Upper lobe of right lung (tissue), 1 donor: ENCODE data around the gene DEF6. TPM values are rescaled to one million over a fixed set of nuclear protein-coding genes. Genes with fewer than 3 reads are reported as not detected.
A peak's percentile ranks its signal among the peaks of the same experiment; 100 is the strongest.

Experiments used
- ATAC-seq: fragments of 200-7000 bp; cut with Tn5 transposase; one replicate; pipeline ENCODE4 v1.9.1; 2020; ENCODE audit warnings: mild to moderate bottlenecking, moderate library complexity
- DNase-seq: peaks from one replicate; pipeline ENCODE4 v3.0.0-alpha.2; 2020
- H3K27ac ChIP-seq: fragments of 200-600 bp; one replicate; pipeline ENCODE4 v1.8.0; 2022
- H3K27me3 ChIP-seq: fragments of 200-600 bp; one replicate; pipeline ENCODE4 v1.8.0; 2022; ENCODE audit warnings: mild to moderate bottlenecking
- H3K36me3 ChIP-seq: fragments of 200-600 bp; one replicate; pipeline ENCODE4 v1.8.0; 2022
- H3K4me1 ChIP-seq: fragments of 200-600 bp; one replicate; pipeline ENCODE4 v1.8.0; 2022
- H3K4me3 ChIP-seq: fragments of 200-600 bp; one replicate; pipeline ENCODE4 v1.8.0; 2022; ENCODE audit warnings: mild to moderate bottlenecking
- H3K9me3 ChIP-seq: fragments of 200-600 bp; one replicate; pipeline ENCODE4 v1.8.0; 2022
- CTCF ChIP-seq: fragments of 200-600 bp; IDR thresholded peaks from one replicate; pipeline ENCODE4 v1.8.0; 2022; ENCODE audit warnings: antibody characterized with exemption
- intact Hi-C: fragments of 100-400 bp; cut with DNase I; formaldehyde crosslinking; loops from one replicate; pipeline ENCODE4 v1.11.0; 2022
- total RNA-seq: library from RNA; stranded (reverse); fragmentation: NEBNext Ultra II Directional; extraction: Animal tissue kit (Norgen Biotek cat#: 25700); gene quantifications from one replicate; pipeline ENCODE4 v1.2.1, GENCODE V29; 2021
- donor health status: DM: no; HTN: yes; CAD: no; lungs with severe emphysema.

The DEF6 gene
- total RNA-seq, 1 donor from 2014 or later = 17.4 TPM

DNA sequence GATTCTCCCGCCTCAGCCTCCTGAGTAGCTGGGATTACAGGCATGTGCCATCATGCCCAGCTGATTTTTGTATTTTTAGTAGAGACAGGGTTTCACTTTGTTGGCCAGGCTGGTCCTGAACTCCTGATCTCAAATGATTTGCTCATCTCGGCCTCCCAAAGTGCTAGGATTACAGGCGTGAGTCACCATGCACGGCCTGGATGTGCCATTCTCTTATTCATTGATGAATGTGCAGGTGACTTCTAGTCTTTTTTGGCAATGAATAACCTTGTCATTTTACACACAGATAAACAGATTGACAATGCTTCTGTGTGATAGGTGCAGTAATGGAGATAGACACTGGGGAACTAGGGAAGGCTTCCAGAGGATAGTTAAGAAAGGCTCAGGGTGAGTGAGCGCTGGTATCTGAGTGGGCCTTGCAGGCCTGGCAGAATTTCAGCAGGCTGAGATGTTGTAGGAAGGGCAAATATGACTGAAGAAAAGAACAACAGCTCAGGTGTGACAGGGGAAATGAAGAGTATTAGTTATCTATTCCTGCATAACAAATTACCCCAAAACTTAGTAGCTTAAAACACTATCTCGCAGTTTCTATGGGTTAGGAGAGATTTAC lies 68.1 kb downstream of the DEF6 start:
- Histone ChIP-seq H3K4me1 (peaks cover 31% of the 10 kb centered on the region), H3K36me3 (no peaks in the 10 kb centered on the region), H3K27me3 (no peaks in the 10 kb centered on the region), H3K4me3 (no peak overlapping the region), H3K27ac (no peak overlapping the region), H3K9me3 (no peaks in the 10 kb centered on the region)
- no peak for TF ChIP-seq CTCF
- intact Hi-C loops = no loop called here
- ATAC-seq (no peak), DNase-seq (no peak)

DNA sequence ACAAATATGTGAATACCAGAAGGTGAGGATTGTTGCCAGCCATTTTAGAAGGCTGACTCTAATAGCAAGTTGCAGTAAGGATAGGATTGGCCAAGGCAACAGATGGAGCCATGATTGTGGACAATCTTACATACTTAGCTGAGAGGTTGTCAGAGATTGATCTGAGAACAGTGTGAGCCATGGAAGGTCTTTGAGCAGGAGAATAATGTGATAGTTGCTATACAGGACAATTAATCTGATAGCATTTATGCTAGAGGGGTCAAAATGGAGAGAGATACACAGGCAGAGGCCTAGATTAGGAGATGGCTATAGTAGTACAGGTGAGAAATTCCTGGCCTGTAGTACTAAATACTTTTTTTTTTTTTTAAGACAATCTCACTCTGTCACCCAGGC lies 68.6 kb downstream of the DEF6 start:
- no peak overlapping the region for H3K4me3 ChIP-seq
- H3K27ac ChIP-seq = no peak overlapping the region
- no peaks in the 10 kb centered on the region for H3K9me3 ChIP-seq
- ATAC-seq (no peak), DNase-seq (no peak)
- H3K27me3 ChIP-seq = no peaks in the 10 kb centered on the region
- no peaks in the 10 kb centered on the region for H3K36me3 ChIP-seq
- intact Hi-C loops = no loop called here
- peaks cover 31% of the 10 kb centered on the region for H3K4me1 ChIP-seq
- TF ChIP-seq CTCF = no peak

GRCh38 chr6:35367646-35368037 lies 70.0 kb downstream of the DEF6 start:
- intact Hi-C loops = no loop called here
- H3K27ac ChIP-seq = no peak overlapping the region
- DNase-seq (no peak), ATAC-seq (no peak)
- TF ChIP-seq CTCF = no peak
- no peaks in the 10 kb centered on the region for H3K27me3 ChIP-seq
- H3K9me3 ChIP-seq = no peaks in the 10 kb centered on the region
- H3K4me3 ChIP-seq = no peak overlapping the region
- peaks cover 34% of the 10 kb centered on the region for H3K4me1 ChIP-seq
- H3K36me3 ChIP-seq = no peaks in the 10 kb centered on the region

DNA sequence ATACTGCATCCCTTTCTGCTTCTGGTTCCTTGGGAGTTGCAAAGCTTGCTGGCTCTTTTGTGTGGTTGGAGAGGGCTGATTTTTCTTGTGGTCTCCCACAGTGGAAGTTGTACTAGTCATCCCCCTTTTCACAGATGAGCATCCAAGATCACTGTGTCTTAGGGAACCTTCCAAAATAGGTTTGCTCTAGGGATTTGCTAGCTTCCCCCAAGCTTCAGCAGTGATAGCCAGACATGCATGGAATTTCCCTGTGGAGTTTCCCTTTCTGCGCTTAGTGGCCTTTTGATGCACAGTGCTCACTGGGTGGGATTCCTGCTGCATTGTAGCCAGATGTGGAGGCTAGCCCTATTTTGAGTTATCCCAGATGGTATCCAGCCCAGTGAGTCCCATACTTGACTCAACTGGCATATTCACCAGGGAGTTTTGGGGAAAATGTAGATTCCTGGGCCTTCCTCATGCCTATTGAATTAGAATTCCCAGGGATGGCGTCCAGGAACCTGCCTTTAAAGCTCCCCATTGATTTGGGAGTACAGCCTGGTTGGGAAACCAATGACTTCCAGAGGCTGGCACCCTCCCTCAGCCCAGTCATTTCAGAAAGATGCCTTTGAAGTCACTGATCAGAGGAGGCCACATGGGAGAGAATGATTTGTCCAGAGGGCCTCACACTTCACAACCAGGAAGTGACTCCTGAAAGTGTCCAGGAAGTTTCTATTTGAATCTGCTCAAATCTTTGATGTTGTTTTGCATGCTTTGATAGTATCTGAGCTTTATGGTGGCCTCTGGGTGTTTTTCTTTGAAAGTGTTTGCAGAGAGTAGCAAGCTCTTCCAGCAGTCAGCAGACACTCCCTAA lies 70.6 kb downstream of the DEF6 start:
- H3K27me3 ChIP-seq = no peaks in the 10 kb centered on the region
- no peak for TF ChIP-seq CTCF
- intact Hi-C loops = no loop called here
- no peaks in the 10 kb centered on the region for H3K9me3 ChIP-seq
- H3K4me1 ChIP-seq = peaks cover 34% of the 10 kb centered on the region
- ATAC-seq (no peak), DNase-seq (no peak)
- H3K27ac ChIP-seq = no peak overlapping the region
- no peak overlapping the region for H3K4me3 ChIP-seq
- H3K36me3 ChIP-seq = no peaks in the 10 kb centered on the region

DNA sequence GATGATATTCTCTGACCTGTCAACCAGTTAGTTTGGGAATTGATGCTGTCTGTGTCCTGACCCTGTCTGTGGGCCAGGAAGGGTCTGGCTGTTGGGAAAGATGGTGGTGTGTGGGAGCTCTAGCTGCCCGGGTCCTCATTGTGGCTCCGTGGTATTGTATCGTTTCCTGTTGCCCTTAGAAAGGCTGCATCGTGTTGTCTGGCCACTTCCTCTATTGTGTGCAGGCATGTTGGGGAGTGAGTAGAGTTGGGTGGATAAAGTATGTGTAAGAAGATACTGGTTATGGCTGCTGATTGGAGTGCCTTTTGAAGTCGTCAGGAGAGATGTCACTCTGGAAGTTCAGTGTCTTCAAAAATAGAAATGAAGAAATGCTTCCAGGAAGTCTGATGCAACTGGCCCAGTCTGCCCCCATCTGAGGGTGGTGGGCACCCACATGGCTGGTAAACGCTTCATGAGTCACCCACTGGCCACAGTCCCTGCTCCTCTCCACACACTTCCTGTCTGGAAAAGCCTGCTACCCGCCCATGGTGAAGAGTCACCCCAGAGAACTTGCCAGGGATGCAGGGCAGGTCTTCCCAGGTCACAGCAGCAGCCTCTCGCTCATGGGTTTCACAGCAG lies 72.6 kb downstream of the DEF6 start:
- ATAC-seq = peak; percentile 92
- TF ChIP-seq CTCF = no peak
- DNase-seq = peak; percentile 84
- peaks cover 34% of the 10 kb centered on the region for H3K4me1 ChIP-seq
- no peak overlapping the region for H3K4me3 ChIP-seq
- H3K9me3 ChIP-seq = no peaks in the 10 kb centered on the region
- H3K27me3 ChIP-seq = no peaks in the 10 kb centered on the region
- H3K36me3 ChIP-seq = no peaks in the 10 kb centered on the region
- peak overlapping the region; percentile 58 for H3K27ac ChIP-seq
- intact Hi-C loops = no loop called here
